Stimulated activated memory B cell treated with anti-CD40 and anti-IgM and Interleukin-4, amounts not matched to agents 10 μg/mL and 1 μg/mL and 100 μg/mL, for 72 hours (primary cell): ENCODE measurements around the gene FASTK.

Experiments
- ATAC-seq: fragments of 150-1000 bp; cut with Tn5 transposase; 2 replicates; pipeline ENCODE4 v1.10.0; 2021
- H3K27ac Mint-ChIP-seq: one replicate; pipeline ENCODE4 v1.8.0; 2022; ENCODE audit warnings: mild to moderate bottlenecking, mixed read lengths
- H3K27me3 Mint-ChIP-seq: one replicate; pipeline ENCODE4 v1.8.0; 2022; ENCODE audit warnings: mixed read lengths
- H3K36me3 Mint-ChIP-seq: one replicate; pipeline ENCODE4 v1.8.0; 2022; ENCODE audit warnings: mixed read lengths
- H3K4me1 Mint-ChIP-seq: one replicate; pipeline ENCODE4 v1.8.0; 2022; ENCODE audit warnings: mixed read lengths
- H3K4me3 Mint-ChIP-seq: one replicate; pipeline ENCODE4 v1.8.0; 2022; ENCODE audit warnings: mild to moderate bottlenecking, moderate library complexity, mixed read lengths
- H3K9me3 Mint-ChIP-seq: one replicate; pipeline ENCODE4 v1.8.0; 2022; ENCODE audit warnings: mixed read lengths

Gene FASTK

GRCh38 chr7:151080522-151081169, at the start of gene FASTK:
TSS of gene FASTK (minus strand) at chr7:151080809. CDS start at chr7:151080766, 43 bp downstream.
- Mint-ChIP-seq H3K9me3 (no peaks in the 10 kb centered on the region), H3K27me3 (no peaks in the 10 kb centered on the region), H3K4me1 (peaks cover 59% of the 10 kb centered on the region)

GRCh38 chr7:151129960-151130591, 49.5 kb upstream of the FASTK start:
- ATAC-seq: no peak
- H3K4me3 Mint-ChIP-seq: no peak overlapping the region
- H3K9me3 Mint-ChIP-seq: no peaks in the 10 kb centered on the region
- no peaks in the 10 kb centered on the region for H3K4me1 Mint-ChIP-seq
- H3K27me3 Mint-ChIP-seq: no peaks in the 10 kb centered on the region
- peaks cover 55% of the 10 kb centered on the region for H3K36me3 Mint-ChIP-seq
- H3K27ac Mint-ChIP-seq: no peak overlapping the region

More at GRCh38 chr7:151080522-151081169, at the start of gene FASTK:
- ATAC-seq: peak; percentile 90
- Mint-ChIP-seq H3K4me3 (peak within 1 kb of the TSS; percentile 97), H3K36me3 (peaks cover 8% of the 10 kb centered on the region), H3K27ac (peak within 1 kb of the TSS; percentile 88)

- Mint-ChIP-seq H3K4me3 (no peak overlapping the region), H3K27ac (no peak overlapping the region), H3K9me3 (no peaks in the 10 kb centered on the region), H3K36me3 (peaks cover 48% of the 10 kb centered on the region), H3K27me3 (no peaks in the 10 kb centered on the region), H3K4me1 (no peaks in the 10 kb centered on the region)
- no peak for ATAC-seq
Measured at GRCh38 chr7:151129117-151129959, 48.7 kb upstream of the FASTK start.

GRCh38 chr7:151128716-151129115, 48.1 kb upstream of the FASTK start:
- no peaks in the 10 kb centered on the region for H3K9me3 Mint-ChIP-seq
- H3K27ac Mint-ChIP-seq: no peak overlapping the region
- peaks cover 48% of the 10 kb centered on the region for H3K36me3 Mint-ChIP-seq
- H3K4me3 Mint-ChIP-seq: no peak overlapping the region
- H3K27me3 Mint-ChIP-seq: no peaks in the 10 kb centered on the region
- peaks cover 6% of the 10 kb centered on the region for H3K4me1 Mint-ChIP-seq
- ATAC-seq: no peak

GRCh38 chr7:151128144-151128543, 47.5 kb upstream of the FASTK start:
- H3K27me3 Mint-ChIP-seq: no peaks in the 10 kb centered on the region
- H3K27ac Mint-ChIP-seq: no peak overlapping the region
- ATAC-seq: no peak
- peaks cover 50% of the 10 kb centered on the region for H3K36me3 Mint-ChIP-seq
- H3K4me1 Mint-ChIP-seq: peaks cover 9% of the 10 kb centered on the region
- H3K9me3 Mint-ChIP-seq: no peaks in the 10 kb centered on the region
- H3K4me3 Mint-ChIP-seq: no peak overlapping the region

- Mint-ChIP-seq H3K36me3 (peaks cover 55% of the 10 kb centered on the region), H3K4me3 (no peak overlapping the region)
Measured at GRCh38 chr7:151126491-151127137, 46.0 kb upstream of the FASTK start.

GRCh38 chr7:151125846-151126481, 45.4 kb upstream of the FASTK start:
- H3K36me3 Mint-ChIP-seq: peaks cover 55% of the 10 kb centered on the region
- no peak overlapping the region for H3K27ac Mint-ChIP-seq
- no peaks in the 10 kb centered on the region for H3K9me3 Mint-ChIP-seq
- ATAC-seq: no peak
- H3K27me3 Mint-ChIP-seq: no peaks in the 10 kb centered on the region
- peaks cover 9% of the 10 kb centered on the region for H3K4me1 Mint-ChIP-seq
- no peak overlapping the region for H3K4me3 Mint-ChIP-seq

More at GRCh38 chr7:151126491-151127137, 46.0 kb upstream of the FASTK start:
- Mint-ChIP-seq H3K4me1 (peaks cover 9% of the 10 kb centered on the region), H3K27ac (no peak overlapping the region), H3K9me3 (no peaks in the 10 kb centered on the region), H3K27me3 (no peaks in the 10 kb centered on the region)
- ATAC-seq: no peak

- ATAC-seq: no peak
- H3K36me3 Mint-ChIP-seq: peaks cover 55% of the 10 kb centered on the region
Measured at GRCh38 chr7:151125470-151125845, 44.8 kb upstream of the FASTK start.

GRCh38 chr7:151124899-151125399, 44.3 kb upstream of the FASTK start:
- no peak for ATAC-seq
- H3K4me1 Mint-ChIP-seq: peaks cover 9% of the 10 kb centered on the region
- H3K36me3 Mint-ChIP-seq: peaks cover 55% of the 10 kb centered on the region
- no peaks in the 10 kb centered on the region for H3K27me3 Mint-ChIP-seq
- H3K9me3 Mint-ChIP-seq: no peaks in the 10 kb centered on the region
- H3K4me3 Mint-ChIP-seq: no peak overlapping the region
- H3K27ac Mint-ChIP-seq: no peak overlapping the region

More at GRCh38 chr7:151125470-151125845, 44.8 kb upstream of the FASTK start:
- H3K27ac Mint-ChIP-seq: no peak overlapping the region
- H3K9me3 Mint-ChIP-seq: no peaks in the 10 kb centered on the region
- peaks cover 9% of the 10 kb centered on the region for H3K4me1 Mint-ChIP-seq
- no peaks in the 10 kb centered on the region for H3K27me3 Mint-ChIP-seq
- H3K4me3 Mint-ChIP-seq: no peak overlapping the region

GRCh38 chr7:151124481-151124880, 43.9 kb upstream of the FASTK start:
- H3K4me3 Mint-ChIP-seq: no peak overlapping the region
- H3K9me3 Mint-ChIP-seq: no peaks in the 10 kb centered on the region
- ATAC-seq: no peak
- peaks cover 55% of the 10 kb centered on the region for H3K36me3 Mint-ChIP-seq
- peaks cover 9% of the 10 kb centered on the region for H3K4me1 Mint-ChIP-seq
- no peaks in the 10 kb centered on the region for H3K27me3 Mint-ChIP-seq
- H3K27ac Mint-ChIP-seq: no peak overlapping the region

- Mint-ChIP-seq H3K27me3 (no peaks in the 10 kb centered on the region), H3K27ac (no peak overlapping the region), H3K9me3 (no peaks in the 10 kb centered on the region), H3K4me1 (peaks cover 9% of the 10 kb centered on the region), H3K4me3 (no peak overlapping the region), H3K36me3 (peaks cover 60% of the 10 kb centered on the region)
- ATAC-seq: peak; percentile 76
Measured at GRCh38 chr7:151123822-151124464, 43.3 kb upstream of the FASTK start.

GRCh38 chr7:151123158-151123821, 42.7 kb upstream of the FASTK start:
- no peaks in the 10 kb centered on the region for H3K27me3 Mint-ChIP-seq
- ATAC-seq: no peak
- no peak overlapping the region for H3K4me3 Mint-ChIP-seq
- no peak overlapping the region for H3K27ac Mint-ChIP-seq
- peaks cover 60% of the 10 kb centered on the region for H3K36me3 Mint-ChIP-seq
- peaks cover 9% of the 10 kb centered on the region for H3K4me1 Mint-ChIP-seq
- no peaks in the 10 kb centered on the region for H3K9me3 Mint-ChIP-seq

- no peak overlapping the region for H3K4me3 Mint-ChIP-seq
- ATAC-seq: no peak
- H3K27ac Mint-ChIP-seq: no peak overlapping the region
- H3K27me3 Mint-ChIP-seq: no peaks in the 10 kb centered on the region
- H3K36me3 Mint-ChIP-seq: peaks cover 55% of the 10 kb centered on the region
- peaks cover 9% of the 10 kb centered on the region for H3K4me1 Mint-ChIP-seq
- no peaks in the 10 kb centered on the region for H3K9me3 Mint-ChIP-seq
Measured at GRCh38 chr7:151122796-151123157, 42.2 kb upstream of the FASTK start.

- peaks cover 9% of the 10 kb centered on the region for H3K4me1 Mint-ChIP-seq
- H3K9me3 Mint-ChIP-seq: no peaks in the 10 kb centered on the region
- H3K36me3 Mint-ChIP-seq: peaks cover 54% of the 10 kb centered on the region
- H3K4me3 Mint-ChIP-seq: no peak overlapping the region
- ATAC-seq: no peak
- no peaks in the 10 kb centered on the region for H3K27me3 Mint-ChIP-seq
- no peak overlapping the region for H3K27ac Mint-ChIP-seq
Measured at GRCh38 chr7:151122276-151122675, 41.7 kb upstream of the FASTK start.
